A549 (cell line): Measurements from ENCODE around the gene PGM5. TPM values are rescaled to one million over a fixed set of nuclear protein-coding genes. Genes with fewer than 3 reads are reported as not detected.

Experiments
- ATAC-seq, 2 experiments: fragments of 200-7000 bp in 1 of 2; fragments of >200 bp in 1 of 2; cut with Nextera tagmentation in 1 of 2; cut with Tn5 transposase in 1 of 2; 3 replicates each; pipeline versions ENCODE4 v1.8.0 to v1.9.1; 2018 to 2020; ENCODE audit warnings: mild to moderate bottlenecking in 1 of 2, moderate library complexity in 1 of 2
- CTCF ChIA-PET: fragments of 300-600 bp; sonication (Branson Sonifier 250); formaldehyde crosslinking; extraction: SDS; loops from one replicate; lab custom pipeline; 2021; ENCODE audit warnings: antibody characterized with exemption, inconsistent platforms; lab: Yijun Ruan, JAX
- POLR2A ChIA-PET: fragments of 350-600 bp; formaldehyde crosslinking; extraction: SDS; loops from one replicate; lab custom pipeline; 2021; ENCODE audit warnings: antibody characterized with exemption, inconsistent platforms; lab: Yijun Ruan, JAX
- DNase-seq, 2 experiments: peaks; one replicate each; pipeline versions ENCODE4 v3.0.0 to v3.0.0-alpha.2; 2011 to 2016; ENCODE audit warnings: low read depth in 1 of 2, low spot score in 1 of 2
- FAIRE-seq: peaks from 2 replicates; lab custom pipeline; 2011; peaks lifted over from hg19 to GRCh38; lab: Jason Lieb, UNC
- H3K27ac ChIP-seq, 2 experiments: fragments of >200 bp; sonication (Bioruptor Twin); formaldehyde crosslinking; 3 replicates each; pipeline ENCODE4 v1.5.1; 2016 to 2017
- H3K4me1 ChIP-seq: fragments of >200 bp; sonication (Bioruptor Twin); formaldehyde crosslinking; 3 replicates; pipeline ENCODE4 v1.6.1; 2016
- H3K4me2 ChIP-seq: fragments of >200 bp; sonication (Bioruptor Twin); formaldehyde crosslinking; 3 replicates; pipeline ENCODE4 v1.6.1; 2016
- H3K4me3 ChIP-seq: fragments of >200 bp; sonication (Bioruptor Twin); formaldehyde crosslinking; 3 replicates; pipeline ENCODE4 v1.5.1; 2016
- H3K9me3 ChIP-seq: fragments of >200 bp; sonication (Bioruptor Twin); formaldehyde crosslinking; 3 replicates; pipeline ENCODE4 v1.6.1; 2016
- ATOH8 ChIP-seq: fragments of 250-450 bp; sonication (Bioruptor Pico); IDR thresholded peaks from 2 replicates; pipeline ENCODE4 v1.5.0; 2020; ENCODE audit warnings: low read depth, mild to moderate bottlenecking, moderate library complexity
- BHLHE40 ChIP-seq: IDR thresholded peaks from 2 replicates; pipeline ENCODE4 v1.6.1; 2012; ENCODE audit warnings: low read depth, low read length, inconsistent platforms
- CBX8 ChIP-seq: fragments of 200-600 bp; sonication (generic); IDR thresholded peaks from 2 replicates; pipeline ENCODE4 v1.6.1; 2016
- CHD2 ChIP-seq: fragments of 150-350 bp; IDR thresholded peaks from 2 replicates; pipeline ENCODE4 v1.6.1; 2014; ENCODE audit warnings: low read length; ENCODE audit not compliant: partially characterized antibody
- CTCF ChIP-seq: fragments of >200 bp; sonication (Bioruptor Twin); formaldehyde crosslinking; IDR thresholded peaks from 3 replicates; pipeline ENCODE4 v1.5.1; 2016
- EHF ChIP-seq: fragments of 250-450 bp; sonication (Bioruptor Pico); IDR thresholded peaks from 2 replicates; pipeline ENCODE4 v1.5.0; 2020; ENCODE audit warnings: mild to moderate bottlenecking
- ELK1 ChIP-seq: fragments of 150-350 bp; IDR thresholded peaks from 2 replicates; pipeline ENCODE4 v1.6.1; 2014; ENCODE audit warnings: low read depth, mild to moderate bottlenecking, low read length
- ESRRA ChIP-seq: fragments of 150-350 bp; IDR thresholded peaks from 2 replicates; pipeline ENCODE4 v1.6.1; 2014; ENCODE audit warnings: mild to moderate bottlenecking, low read length, borderline replicate concordance
- FOSL2 ChIP-seq, 2 experiments: fragments of 450-650 bp in 1 of 2; fragments of >200 bp in 1 of 2; sonication (Bioruptor Twin) in 1 of 2; formaldehyde crosslinking; IDR thresholded peaks; 2 replicates each; pipeline versions ENCODE4 v1.5.0 to v1.6.1; 2016 to 2020; ENCODE audit warnings: mild to moderate bottlenecking in 1 of 2, moderate library complexity in 1 of 2
- FOXS1 ChIP-seq: fragments of 250-450 bp; sonication (Bioruptor Pico); IDR thresholded peaks from 2 replicates; pipeline ENCODE4 v1.5.0; 2020; ENCODE audit warnings: mild to moderate bottlenecking, moderate library complexity
- GATA3 ChIP-seq: IDR thresholded peaks from 2 replicates; pipeline ENCODE4 v1.6.1; 2012; ENCODE audit warnings: borderline replicate concordance
- HES2 ChIP-seq: fragments of >200 bp; sonication (Bioruptor Twin); formaldehyde crosslinking; IDR thresholded peaks from 2 replicates; pipeline ENCODE4 v1.6.1; 2016
- JUNB ChIP-seq: fragments of >200 bp; sonication (Bioruptor Twin); formaldehyde crosslinking; IDR thresholded peaks from 2 replicates; pipeline ENCODE4 v1.6.1; 2016
- REST ChIP-seq: fragments of 200-600 bp; sonication (generic); IDR thresholded peaks from 2 replicates; pipeline ENCODE4 v1.6.1; 2016; ENCODE audit warnings: antibody characterized with exemption, mild to moderate bottlenecking, moderate library complexity
- ZFP36 ChIP-seq: fragments of 450-650 bp; IDR thresholded peaks from 2 replicates; pipeline ENCODE4 v1.6.1; 2014; ENCODE audit warnings: borderline replicate concordance; ENCODE audit not compliant: partially characterized antibody
- ZSCAN20 ChIP-seq: fragments of 250-450 bp; sonication (Bioruptor Pico); IDR thresholded peaks from 2 replicates; pipeline ENCODE4 v1.8.0; 2022; ENCODE audit warnings: mild to moderate bottlenecking, moderate library complexity
- WGBS: methylation state at CpG from one replicate; pipeline ENCODE4 v1.1.6; 2017; ENCODE audit errors: missing lambda C conversion rate; 5-methylcytosine and 5-hydroxymethylcytosine counted together
- polyA plus RNA-seq, 4 experiments: library from polyadenylated mRNA; depleted of rRNA in 3 of 4; stranded (reverse); fragments of >200 nt; fragmentation: RNase III in 1 of 4; extraction: RNeasy Plus Mini Kit Qiagen cat#74134 plus additional on column Dnase treatment in 1 of 4; gene quantifications; 2 replicates in 3 of 4; 3 replicates in 1 of 4; pipeline ENCODE4 v1.2.3, GENCODE V29; 2011 to 2017

The PGM5 gene
- polyA plus RNA-seq, 2 of the 4 experiments (the other 2 are of a cell fraction) = 0.18 TPM; not detected in 1

- POLR2A ChIA-PET = no interaction called here
Observed at GRCh38 chr9:68523367-68523936, 167.0 kb downstream of the PGM5 start.

More at GRCh38 chr9:68523367-68523936, 167.0 kb downstream of the PGM5 start:
- FAIRE-seq (no peak), ATAC-seq (no peak), DNase-seq (no peak)
- peaks cover under 1% of the 10 kb centered on the region; the same call in 1 of the 3 replicates for H3K9me3 ChIP-seq
- TF ChIP-seq JUNB (no peak), CHD2 (no peak), ZSCAN20 (no peak), FOXS1 (CRISPR knock-in tag) (no peak), REST (no peak), ATOH8 (CRISPR knock-in tag) (no peak), CTCF (no peak), FOSL2 (IDR thresholded peaks at IDR 0.05) (no peak), FOSL2 (CRISPR knock-in tag; IDR thresholded peaks at IDR 0.05) (no peak), BHLHE40 (no peak), CBX8 (no peak), ESRRA (no peak), ELK1 (no peak), EHF (CRISPR knock-in tag) (no peak), GATA3 (no peak), ZFP36 (no peak), HES2 (no peak)
- no peak overlapping the region for H3K4me2 ChIP-seq
- WGBS = 24% methylated on average over 4 of the region's 4 CpGs
- no peaks in the 10 kb centered on the region for H3K4me1 ChIP-seq
- CTCF ChIA-PET = interaction anchor here (1.2 kb wide), 1 partner anchor 60 kb away, joined by 3 read pairs; no protein-coding TSS in a partner anchor
- H3K27ac ChIP-seq = no peak overlapping the region
- H3K4me3 ChIP-seq = no peak overlapping the region
